GM21723 (cell line): ENCODE results near the gene ESR2.
"Not testable (repeated sequence)": the region's sequence is repeated elsewhere in the genome, so short reads cannot be mapped to it uniquely, and the experiment has no call there.

Experiments used
- ATAC-seq: cut with Tn5 transposase; IDR thresholded peaks from one replicate; pipeline ENCODE4 v1.9.1; 2021; ENCODE audit warnings: mild to moderate bottlenecking, moderate library complexity; ENCODE audit not compliant: unreplicated experiment

The ESR2 gene

DNA sequence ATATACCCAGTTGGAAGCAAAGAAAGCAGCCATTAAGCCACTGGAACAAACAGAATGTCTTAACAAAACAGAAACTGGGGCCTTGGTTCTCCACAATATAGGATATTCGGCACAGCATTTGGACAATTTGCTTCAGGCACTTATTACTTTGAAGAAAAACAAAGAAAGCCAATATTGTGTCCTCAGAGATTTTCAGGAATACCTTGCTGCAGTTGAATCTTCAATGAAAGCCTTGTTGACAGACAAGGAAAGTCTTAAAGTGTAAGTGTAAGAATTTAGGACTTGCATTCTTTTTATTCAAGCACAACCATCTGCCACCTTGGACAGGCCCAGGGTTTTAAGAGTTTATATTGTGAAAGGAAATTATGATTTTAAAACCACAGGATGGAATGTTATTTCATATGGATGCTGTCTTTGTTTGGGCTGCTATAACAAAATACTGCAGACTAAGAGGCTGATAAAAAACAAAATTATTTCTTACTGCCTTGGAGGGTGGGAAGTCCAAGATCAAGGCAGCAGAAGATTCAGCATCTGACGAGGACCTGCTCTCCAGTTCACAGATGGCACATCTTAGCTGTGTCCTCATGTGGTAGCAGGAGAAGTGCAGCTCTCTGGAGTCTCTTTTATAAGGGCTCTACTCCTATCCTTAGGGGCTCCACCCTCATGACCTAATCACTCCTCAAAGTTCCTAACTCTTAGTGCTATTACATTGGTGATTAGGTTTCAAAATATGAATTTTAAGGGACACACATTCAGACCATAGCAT is 244.4 kb downstream of the ESR2 start:
- no peak for ATAC-seq

DNA sequence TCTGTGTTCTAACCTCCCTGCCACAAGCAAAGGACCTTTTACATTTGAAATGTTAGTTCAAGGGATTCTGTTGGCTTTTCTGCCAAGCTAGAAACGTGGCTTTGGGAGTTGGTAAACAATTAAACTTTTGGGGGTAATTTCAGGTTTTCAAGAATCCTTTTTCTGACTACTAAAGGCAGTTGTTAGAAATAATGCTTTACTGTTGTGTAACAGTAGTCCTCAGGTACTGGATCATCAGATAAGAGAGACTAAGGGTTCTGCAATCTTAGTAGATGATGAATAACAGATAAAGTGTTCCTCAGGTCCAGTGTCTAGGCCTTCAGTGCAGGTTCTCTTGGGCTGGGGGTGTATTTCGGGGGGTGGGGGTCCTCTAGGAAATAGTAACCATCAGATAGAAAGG is 249.1 kb downstream of the ESR2 start:
- ATAC-seq = no peak

DNA sequence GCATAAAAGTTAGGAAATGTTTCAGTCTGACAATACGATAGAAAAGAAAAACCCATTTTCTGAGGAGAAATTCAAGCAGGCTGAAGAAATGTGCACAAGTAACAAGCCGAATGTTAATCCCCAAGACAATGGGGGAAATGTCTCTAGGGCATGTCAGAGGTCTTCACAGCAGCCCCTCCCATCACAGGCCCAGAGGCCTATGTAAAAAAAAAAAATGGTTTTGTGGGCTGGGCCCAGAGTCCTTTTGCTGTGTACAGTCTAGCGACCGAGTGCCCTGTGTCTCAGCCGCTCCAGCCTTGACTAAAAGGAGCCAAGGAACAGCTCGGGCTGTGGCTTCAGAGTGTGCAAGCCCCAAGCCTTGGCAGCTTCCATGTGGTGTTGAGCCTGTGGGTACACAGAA is 250.9 kb downstream of the ESR2 start:
- ATAC-seq = not testable (repeated sequence)

- ATAC-seq = no peak
Measured at GRCh38 chr14:64040044-64040443, 254.1 kb downstream of the ESR2 start.

- ATAC-seq = no peak
Measured at GRCh38 chr14:64038841-64039542, 255.2 kb downstream of the ESR2 start.

DNA sequence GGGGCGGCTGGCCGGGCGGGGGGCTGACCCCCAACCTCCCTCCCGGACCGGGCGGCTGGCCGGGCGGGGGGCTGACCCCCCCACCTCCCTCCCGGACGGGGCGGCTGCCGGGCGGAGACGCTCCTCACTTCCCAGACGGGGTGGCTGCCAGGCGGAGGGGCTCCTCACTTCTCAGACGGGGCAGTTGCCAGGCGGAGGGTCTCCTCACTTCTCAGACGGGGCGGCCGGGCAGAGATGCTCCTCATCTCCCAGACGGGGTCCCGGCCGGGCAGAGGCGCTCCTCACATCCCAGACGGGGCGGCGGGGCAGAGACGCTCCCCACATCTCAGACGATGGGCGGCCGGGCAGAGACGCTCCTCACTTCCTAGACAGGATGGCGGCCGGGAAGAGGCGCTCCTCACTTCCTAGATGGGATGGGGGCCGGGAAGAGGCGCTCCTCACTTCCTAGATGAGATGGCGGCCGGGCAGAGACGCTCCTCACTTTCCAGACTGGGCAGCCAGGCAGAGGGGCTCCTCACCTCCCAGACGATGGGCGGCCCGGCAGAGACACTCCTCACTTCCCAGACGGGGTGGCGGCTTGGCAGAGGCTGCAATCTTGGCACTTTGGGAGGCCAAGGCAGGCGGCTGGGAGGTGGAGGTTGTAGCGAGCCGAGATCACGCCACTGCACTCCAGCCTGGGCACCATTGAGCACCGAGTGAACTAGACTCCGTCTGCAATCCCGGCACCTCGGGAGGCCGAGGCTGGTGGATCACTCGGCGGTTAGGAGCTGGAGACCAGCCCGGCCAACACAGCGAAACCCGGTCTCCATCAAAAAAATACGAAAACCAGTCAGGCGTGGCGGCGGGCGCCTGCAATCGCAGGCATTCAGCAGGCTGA is 256.1 kb downstream of the ESR2 start:
- ATAC-seq = not testable (repeated sequence)

DNA sequence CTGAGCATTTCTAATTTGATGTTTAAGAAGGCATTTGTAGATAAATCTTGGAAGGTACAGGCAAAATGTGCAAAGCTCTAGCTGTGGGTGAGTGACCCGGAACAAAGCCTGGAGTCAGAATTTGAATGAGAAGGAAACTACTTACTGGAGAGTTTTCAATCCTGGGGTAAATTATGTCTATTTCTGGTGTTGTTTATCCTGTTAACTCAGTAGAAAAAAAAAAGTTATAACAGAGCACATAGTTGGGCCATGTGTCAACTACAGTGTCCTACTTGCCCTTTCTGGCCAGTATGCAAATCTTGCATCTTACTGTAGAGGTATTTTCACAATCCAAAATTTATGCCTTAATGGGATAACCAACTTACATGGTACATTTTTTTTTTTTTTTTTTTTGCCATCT is 259.0 kb downstream of the ESR2 start:
- ATAC-seq = no peak
